Kidney epithelial cell (primary cell): ENCODE results near the gene A1BG. TPM values are rescaled to one million over a fixed set of nuclear protein-coding genes. Genes with fewer than 3 reads are reported as not detected.

ENCODE experiments used
- DNase-seq: peaks from one replicate; pipeline ENCODE4 v3.0.0-alpha.2; 2010; ENCODE audit warnings: low read depth
- H3K27me3 ChIP-seq: 2 replicates; pipeline ENCODE4 v1.6.0; 2011; ENCODE audit warnings: low read length; ENCODE audit not compliant: control insufficient read depth, insufficient read depth
- H3K36me3 ChIP-seq: 2 replicates; pipeline ENCODE4 v1.5.1; 2011; ENCODE audit warnings: low read length; ENCODE audit not compliant: control insufficient read depth, insufficient read depth
- H3K4me3 ChIP-seq: 2 replicates; pipeline ENCODE4 v1.5.1; 2011; ENCODE audit warnings: low read depth, mild to moderate bottlenecking, control low read depth, low read length
- CTCF ChIP-seq: IDR thresholded peaks from 2 replicates; pipeline ENCODE4 v1.5.1; 2011; ENCODE audit warnings: mild to moderate bottlenecking, moderate library complexity, low read length, control low read depth, inconsistent platforms; ENCODE audit not compliant: insufficient read depth, poor library complexity, severe bottlenecking
- total RNA-seq: library from RNA; depleted of rRNA; stranded (reverse); fragments of >200 nt; gene quantifications from 2 replicates; pipeline ENCODE4 v1.2.3, GENCODE V29; 2015

Gene A1BG
- total RNA-seq, 1 donor from 2014 or later: 8.1 TPM

GRCh38 chr19:58398545-58398944 lies 45.3 kb upstream of the A1BG start:
- Histone ChIP-seq H3K36me3 (peaks cover 5% of the 10 kb centered on the region), H3K4me3 (no peak overlapping the region), H3K27me3 (peaks cover 22% of the 10 kb centered on the region)
- no peak for TF ChIP-seq CTCF
- no peak for DNase-seq

GRCh38 chr19:58398087-58398486 lies 44.8 kb upstream of the A1BG start:
- H3K27me3 ChIP-seq: peaks cover 22% of the 10 kb centered on the region
- no peak for TF ChIP-seq CTCF
- H3K36me3 ChIP-seq: peaks cover 6% of the 10 kb centered on the region
- H3K4me3 ChIP-seq: no peak overlapping the region
- DNase-seq: no peak

- Histone ChIP-seq H3K27me3 (peaks cover 22% of the 10 kb centered on the region), H3K4me3 (no peak overlapping the region), H3K36me3 (peaks cover 10% of the 10 kb centered on the region)
- DNase-seq: no peak
- TF ChIP-seq CTCF: no peak
These were observed 44.3 kb upstream of the A1BG start for GRCh38 chr19:58397533-58398037.

GRCh38 chr19:58396691-58397532 lies 43.6 kb upstream of the A1BG start:
- Histone ChIP-seq H3K4me3 (no peak overlapping the region), H3K36me3 (peaks cover 10% of the 10 kb centered on the region), H3K27me3 (peaks cover 22% of the 10 kb centered on the region)
- DNase-seq: no peak
- no peak for TF ChIP-seq CTCF

GRCh38 chr19:58395979-58396627 lies 42.8 kb upstream of the A1BG start:
- H3K27me3 ChIP-seq: peaks cover 22% of the 10 kb centered on the region
- H3K36me3 ChIP-seq: peaks cover 10% of the 10 kb centered on the region
- peak overlapping the region; percentile 2 for H3K4me3 ChIP-seq
- TF ChIP-seq CTCF: no peak
- DNase-seq: no peak
